Lung (tissue), 16 donors: ENCODE data around the gene CDK19. TPM values are rescaled to one million over a fixed set of nuclear protein-coding genes. Genes with fewer than 3 reads are reported as not detected.

ENCODE experiments used
- ATAC-seq: fragments of 200-7000 bp; cut with Tn5 transposase; one replicate; pipeline ENCODE4 v1.9.1; 2020; ENCODE audit warnings: moderate number of reproducible peaks; ENCODE audit not compliant: insufficient read depth, low FRiP score
- DNase-seq, 3 donors: peaks; one replicate each; pipeline ENCODE4 v3.0.0-alpha.2; 2013 to 2017
- H3K27ac ChIP-seq, 2 donors: one replicate each; pipeline ENCODE4 v1.5.1; 2013; ENCODE audit warnings: mild to moderate bottlenecking in 2 of 2, moderate library complexity in 2 of 2, control low read depth in 1 of 2, inconsistent platforms in 1 of 2, low read depth in 1 of 2, low read length in 1 of 2
- H3K27me3 ChIP-seq, 3 donors: one replicate each; pipeline ENCODE4 v1.5.1; 2013; ENCODE audit warnings: low read length in 2 of 3; ENCODE audit not compliant: control insufficient read depth in 3 of 3, insufficient read depth in 3 of 3
- H3K36me3 ChIP-seq, 4 donors: one replicate each; pipeline ENCODE4 v1.5.1; 2013; ENCODE audit warnings: low read length in 4 of 4, mild to moderate bottlenecking in 1 of 4, moderate library complexity in 1 of 4; ENCODE audit not compliant: control insufficient read depth in 4 of 4, insufficient read depth in 4 of 4
- H3K4me1 ChIP-seq, 5 donors: one replicate each; pipeline ENCODE4 v1.5.1; 2013; ENCODE audit warnings: low read length in 5 of 5, mild to moderate bottlenecking in 2 of 5, moderate library complexity in 1 of 5; ENCODE audit not compliant: control insufficient read depth in 5 of 5, insufficient read depth in 5 of 5
- H3K4me3 ChIP-seq: one replicate; pipeline ENCODE4 v1.5.1; 2013; ENCODE audit warnings: mild to moderate bottlenecking, control low read depth, moderate library complexity
- H3K9ac ChIP-seq, 2 donors: one replicate each; pipeline ENCODE4 v1.5.1; 2013; ENCODE audit warnings: low read length in 2 of 2, control low read depth in 1 of 2; ENCODE audit not compliant: insufficient read depth in 1 of 2
- H3K9me3 ChIP-seq, 4 donors: one replicate each; pipeline ENCODE4 v1.5.1; 2013; ENCODE audit warnings: low read length in 3 of 4, mild to moderate bottlenecking in 1 of 4, moderate library complexity in 1 of 4; ENCODE audit not compliant: control insufficient read depth in 4 of 4, insufficient read depth in 3 of 4
- CTCF ChIP-seq: IDR thresholded peaks from 2 replicates; pipeline ENCODE4 v1.5.1; 2012; ENCODE audit warnings: mild to moderate bottlenecking; ENCODE audit errors: control extremely low read depth, extremely low read depth
- WGBS, 2 donors: extraction: QIAGEN DNeasy Blood & Tissue Kit; methylation state at CpG; one replicate each; pipeline ENCODE4 v1.1.7; 2013; 5-methylcytosine and 5-hydroxymethylcytosine counted together
- long read RNA-seq, 5 donors: transcript quantifications; one replicate each; lab custom pipeline, GENCODE V29; 2026
- polyA plus RNA-seq, 2 donors: library from polyadenylated mRNA; stranded (reverse); fragments of 200-250 nt; gene quantifications; one replicate each; pipeline ENCODE4 v1.2.1, GENCODE V29; 2013
- total RNA-seq, 2 donors: library from RNA; depleted of rRNA in 1 of 2; stranded (reverse); fragments of >200 nt in 1 of 2; gene quantifications; one replicate each; pipeline ENCODE4 v1.2.1, GENCODE V29; 2014 to 2021
- donor health status: control.
- donor health status: control.
- donor health status: Bipolar disorder and iron deficiency.
- donor health status: healthy.
- donor health status: DM: yes; HTN: yes; CAD: no.

Gene CDK19
- 10 to 100 TPM; 14.6 to 37.9 TPM for total RNA-seq
- 1 to 10 TPM; 6.0 to 6.2 TPM for polyA plus RNA-seq
- long read RNA-seq, donor 1, full-length matches to known transcripts: 3 of 49 reads
- long read RNA-seq, donor 1, partial matches to known transcripts: 46 of 49 reads
- long read RNA-seq, donor 1, other reads (novel, unspliced or antisense): 0 of 49 reads
- long read RNA-seq, donor 2, full-length matches to known transcripts: 1 of 1 reads
- long read RNA-seq, donor 2, partial matches to known transcripts: 0 of 1 reads
- long read RNA-seq, donor 2, other reads (novel, unspliced or antisense): 0 of 1 reads
- long read RNA-seq, donor 3, full-length matches to known transcripts: 2 of 2 reads
- long read RNA-seq, donor 3, partial matches to known transcripts: 0 of 2 reads
- long read RNA-seq, donor 3, other reads (novel, unspliced or antisense): 0 of 2 reads
- long read RNA-seq, donor 4, full-length matches to known transcripts: 1 of 14 reads
- long read RNA-seq, donor 4, partial matches to known transcripts: 13 of 14 reads
- long read RNA-seq, donor 4, other reads (novel, unspliced or antisense): 0 of 14 reads
- long read RNA-seq, donor 5, full-length matches to known transcripts: 4 of 21 reads
- long read RNA-seq, donor 5, partial matches to known transcripts: 17 of 21 reads
- long read RNA-seq, donor 5, other reads (novel, unspliced or antisense): 0 of 21 reads

- WGBS, 2 donors: 1% methylated on average over 48 of the region's 48 CpGs
- no peaks in the 10 kb centered on the region for H3K27me3 ChIP-seq
- peak within 1 kb of the TSS; percentile 99 for H3K4me3 ChIP-seq
- H3K36me3 ChIP-seq: peaks cover 0 to 5% (median 0%) of the 10 kb centered on the region in 4 donors
- H3K4me1 ChIP-seq: peaks cover 0 to 11% (median 6%) of the 10 kb centered on the region in 5 donors
- peak within 1 kb of the TSS; percentile 92 to 94 for H3K27ac ChIP-seq
- peak within 1 kb of the TSS; percentile 93 to 94 for H3K9ac ChIP-seq
- peak; percentile 96 for ATAC-seq
- no peaks in the 10 kb centered on the region for H3K9me3 ChIP-seq
- TF ChIP-seq CTCF: no peak
- peak; percentile 99 for DNase-seq
Measured at GRCh38 chr6:110815411-110816409, at the start of gene CDK19. Gene CDK19 (minus strand): TSS chr6:110815469. CDS start chr6:110815136, 333 bp downstream.

GRCh38 chr6:110864824-110865223, 49.6 kb upstream of the CDK19 start:
- H3K27me3 ChIP-seq: no peaks in the 10 kb centered on the region
- TF ChIP-seq CTCF: no peak
- no peak overlapping the region for H3K4me3 ChIP-seq
- H3K27ac ChIP-seq: no peak overlapping the region
- H3K4me1 ChIP-seq: peaks cover 0 to 7% (median 0%) of the 10 kb centered on the region in 5 donors
- DNase-seq: peak in 1 of 3 donors; percentile 25
- H3K9ac ChIP-seq: no peak overlapping the region
- H3K9me3 ChIP-seq: no peaks in the 10 kb centered on the region
- H3K36me3 ChIP-seq: no peaks in the 10 kb centered on the region
- no peak for ATAC-seq
- WGBS, 2 donors: 55 to 84% methylated on average over 2 of the region's 2 CpGs

GRCh38 chr6:110859335-110859792, 44.1 kb upstream of the CDK19 start:
- 30 to 40% methylated on average over 12 of the region's 12 CpGs for WGBS, 2 donors
- no peak for TF ChIP-seq CTCF
- ATAC-seq (peak; percentile 34), DNase-seq (peak in 1 of 3 donors; percentile 11)
- Histone ChIP-seq H3K9me3 (peaks cover 0 to 2% (median 0%) of the 10 kb centered on the region in 4 donors), H3K4me1 (peaks cover 0 to 4% (median 0%) of the 10 kb centered on the region in 5 donors), H3K4me3 (no peak overlapping the region), H3K27me3 (no peaks in the 10 kb centered on the region), H3K36me3 (no peaks in the 10 kb centered on the region), H3K9ac (no peak overlapping the region), H3K27ac (peak overlapping the region in 1 of 2 donors; percentile 75)
